Panc1 (cell line): ENCODE measurements around the gene ORC4. TPM values are rescaled to one million over a fixed set of nuclear protein-coding genes. Genes with fewer than 3 reads are reported as not detected.

ENCODE experiments used
- ATAC-seq: fragments of 200-7000 bp; cut with Tn5 transposase; 2 replicates; pipeline ENCODE4 v1.9.1; 2020; ENCODE audit warnings: mild to moderate bottlenecking, moderate library complexity
- BruUV-seq: library from RNA; stranded (reverse); fragments of 400-500 nt; replicated peaks from 2 replicates; lab custom pipeline; 2021; lab: Mats Ljungman, UMichigan
- CTCF ChIA-PET: fragments of 300-600 bp; sonication (Branson Sonifier 250); formaldehyde crosslinking; loops from one replicate; lab custom pipeline; 2022; ENCODE audit warnings: antibody characterized with exemption; lab: Charles Lee
- POLR2A ChIA-PET: fragments of 300-600 bp; sonication (Branson Sonifier 250); formaldehyde crosslinking; loops from one replicate; lab custom pipeline; 2022; ENCODE audit warnings: antibody characterized with exemption; lab: Charles Lee
- DNase-seq: peaks from one replicate; pipeline ENCODE4 v3.0.0-alpha.2; 2010; ENCODE audit warnings: low read depth, low spot score
- H3K27ac ChIP-seq: 2 replicates; pipeline ENCODE4 v1.5.1; 2011; ENCODE audit warnings: mild to moderate bottlenecking, low read length, inconsistent platforms
- H3K27me3 ChIP-seq: fragments of 200-500 bp; sonication (Bioruptor generic); 2 replicates; pipeline ENCODE4 v1.6.0; 2014; ENCODE audit warnings: low read length, inconsistent platforms; ENCODE audit not compliant: control insufficient read depth, insufficient read depth
- H3K36me3 ChIP-seq: fragments of 200-500 bp; sonication (Bioruptor generic); 2 replicates; pipeline ENCODE4 v1.5.1; 2014; ENCODE audit warnings: inconsistent platforms, mild to moderate bottlenecking, low read length, moderate library complexity; ENCODE audit not compliant: control insufficient read depth, insufficient read depth
- H3K4me1 ChIP-seq: 2 replicates; pipeline ENCODE4 v1.5.1; 2011; ENCODE audit warnings: inconsistent platforms, mild to moderate bottlenecking, low read length, moderate library complexity; ENCODE audit not compliant: control insufficient read depth, insufficient read depth
- H3K4me3 ChIP-seq, 2 experiments: 2 replicates each; pipeline ENCODE4 v1.5.1; 2011 to 2012; ENCODE audit warnings: low read depth in 2 of 2, low read length in 2 of 2, mild to moderate bottlenecking in 2 of 2, inconsistent platforms in 1 of 2, moderate library complexity in 1 of 2
- H3K9me3 ChIP-seq: fragments of 200-500 bp; sonication (Bioruptor generic); 2 replicates; pipeline ENCODE4 v1.5.1; 2014; ENCODE audit warnings: low read depth, mild to moderate bottlenecking, inconsistent platforms, low read length, moderate library complexity; ENCODE audit not compliant: control insufficient read depth, insufficient read depth
- POLR2AphosphoS5 ChIP-seq: IDR thresholded peaks from 2 replicates; pipeline ENCODE4 v1.6.1; 2012; ENCODE audit warnings: mild to moderate bottlenecking, low read depth, low read length, moderate library complexity
- SIN3A ChIP-seq: IDR thresholded peaks from 2 replicates; pipeline ENCODE4 v1.6.1; 2012; ENCODE audit warnings: low read depth, mild to moderate bottlenecking, low read length, moderate library complexity, borderline replicate concordance; ENCODE audit not compliant: insufficient read depth
- TCF7L2 ChIP-seq: IDR thresholded peaks from 2 replicates; pipeline ENCODE4 v1.6.1; 2011; ENCODE audit warnings: mild to moderate bottlenecking, low read depth, low read length, inconsistent platforms
- in situ Hi-C: cut with HindIII; loops from 2 replicates; pipeline ENCODE4 v1.10.0; 2016; ENCODE audit warnings: low sequenced_read_pairs, low pct_unique_long_range_greater_than_20kb
- intact Hi-C: fragments of 100-400 bp; cut with micrococcal nuclease; formaldehyde crosslinking; loops from one replicate; pipeline ENCODE4 v1.10.0; 2022; ENCODE audit not compliant: unreplicated experiment
- total RNA-seq: library from RNA; stranded (reverse); gene quantifications from one replicate; pipeline ENCODE4 v1.2.1, GENCODE V29; 2021; ENCODE audit not compliant: unreplicated experiment
- TF ChIP-seq, protein P1 (sequence below): fragments of 450-650 bp; IDR thresholded peaks from 2 replicates; pipeline ENCODE4 v1.5.1; 2017; ENCODE audit warnings: mild to moderate bottlenecking
- TF ChIP-seq, protein P2 (sequence below), 2 experiments: IDR thresholded peaks; 2 replicates each; pipeline ENCODE4 v1.6.1; 2011 to 2012; ENCODE audit warnings: low read depth in 2 of 2, control low read depth in 1 of 2, low read length in 1 of 2, mild to moderate bottlenecking in 1 of 2, moderate library complexity in 1 of 2; ENCODE audit not compliant: insufficient read depth in 1 of 2

Gene ORC4
- total RNA-seq, 1 experiment from 2014 or later, result 43.3 TPM

DNA sequence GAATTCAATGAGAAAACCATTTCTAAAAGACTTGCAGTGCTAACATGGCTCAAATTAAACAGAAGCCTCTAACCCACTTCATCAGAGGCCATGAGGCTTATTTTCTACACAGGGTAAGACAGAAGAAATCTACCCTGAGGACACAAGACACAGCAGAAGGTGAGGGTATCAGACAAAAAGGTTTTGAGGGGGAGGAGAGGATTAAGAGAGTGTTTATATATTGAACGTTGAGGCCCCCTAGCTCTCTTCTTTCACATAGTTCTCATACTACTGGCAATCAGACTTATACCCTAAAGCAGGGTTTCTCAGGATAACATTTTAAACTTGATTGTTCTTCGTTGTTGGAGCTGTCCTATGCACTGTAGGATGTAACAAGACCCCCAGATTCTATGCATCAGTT is 21.4 kb downstream of the ORC4 start:
- ChIA-PET POLR2A (no interaction called here), CTCF (no interaction called here)
- Histone ChIP-seq H3K9me3 (peaks cover 10% of the 10 kb centered on the region; the same call in 1 of the 2 replicates), H3K4me3 (no peak overlapping the region), H3K27ac (no peak overlapping the region), H3K27me3 (no peaks in the 10 kb centered on the region), H3K4me1 (0 out of 2 replicates have a peak, but pooled peaks cover 3% of the 10 kb centered on the region), H3K36me3 (no peaks in the 10 kb centered on the region)
- in situ Hi-C loops (no loop called here), intact Hi-C loops (loop anchor here (10.0 kb wide), 1 partner anchor 206 kb away; no protein-coding TSS in a partner anchor)
- DNase-seq, result no peak
- ATAC-seq, result no peak
- no peak for TF ChIP-seq SIN3A
- TF ChIP-seq, protein P1, sequence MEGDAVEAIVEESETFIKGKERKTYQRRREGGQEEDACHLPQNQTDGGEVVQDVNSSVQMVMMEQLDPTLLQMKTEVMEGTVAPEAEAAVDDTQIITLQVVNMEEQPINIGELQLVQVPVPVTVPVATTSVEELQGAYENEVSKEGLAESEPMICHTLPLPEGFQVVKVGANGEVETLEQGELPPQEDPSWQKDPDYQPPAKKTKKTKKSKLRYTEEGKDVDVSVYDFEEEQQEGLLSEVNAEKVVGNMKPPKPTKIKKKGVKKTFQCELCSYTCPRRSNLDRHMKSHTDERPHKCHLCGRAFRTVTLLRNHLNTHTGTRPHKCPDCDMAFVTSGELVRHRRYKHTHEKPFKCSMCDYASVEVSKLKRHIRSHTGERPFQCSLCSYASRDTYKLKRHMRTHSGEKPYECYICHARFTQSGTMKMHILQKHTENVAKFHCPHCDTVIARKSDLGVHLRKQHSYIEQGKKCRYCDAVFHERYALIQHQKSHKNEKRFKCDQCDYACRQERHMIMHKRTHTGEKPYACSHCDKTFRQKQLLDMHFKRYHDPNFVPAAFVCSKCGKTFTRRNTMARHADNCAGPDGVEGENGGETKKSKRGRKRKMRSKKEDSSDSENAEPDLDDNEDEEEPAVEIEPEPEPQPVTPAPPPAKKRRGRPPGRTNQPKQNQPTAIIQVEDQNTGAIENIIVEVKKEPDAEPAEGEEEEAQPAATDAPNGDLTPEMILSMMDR, result no peak
- TF ChIP-seq POLR2AphosphoS5, result no peak
- TF ChIP-seq, protein P2, sequence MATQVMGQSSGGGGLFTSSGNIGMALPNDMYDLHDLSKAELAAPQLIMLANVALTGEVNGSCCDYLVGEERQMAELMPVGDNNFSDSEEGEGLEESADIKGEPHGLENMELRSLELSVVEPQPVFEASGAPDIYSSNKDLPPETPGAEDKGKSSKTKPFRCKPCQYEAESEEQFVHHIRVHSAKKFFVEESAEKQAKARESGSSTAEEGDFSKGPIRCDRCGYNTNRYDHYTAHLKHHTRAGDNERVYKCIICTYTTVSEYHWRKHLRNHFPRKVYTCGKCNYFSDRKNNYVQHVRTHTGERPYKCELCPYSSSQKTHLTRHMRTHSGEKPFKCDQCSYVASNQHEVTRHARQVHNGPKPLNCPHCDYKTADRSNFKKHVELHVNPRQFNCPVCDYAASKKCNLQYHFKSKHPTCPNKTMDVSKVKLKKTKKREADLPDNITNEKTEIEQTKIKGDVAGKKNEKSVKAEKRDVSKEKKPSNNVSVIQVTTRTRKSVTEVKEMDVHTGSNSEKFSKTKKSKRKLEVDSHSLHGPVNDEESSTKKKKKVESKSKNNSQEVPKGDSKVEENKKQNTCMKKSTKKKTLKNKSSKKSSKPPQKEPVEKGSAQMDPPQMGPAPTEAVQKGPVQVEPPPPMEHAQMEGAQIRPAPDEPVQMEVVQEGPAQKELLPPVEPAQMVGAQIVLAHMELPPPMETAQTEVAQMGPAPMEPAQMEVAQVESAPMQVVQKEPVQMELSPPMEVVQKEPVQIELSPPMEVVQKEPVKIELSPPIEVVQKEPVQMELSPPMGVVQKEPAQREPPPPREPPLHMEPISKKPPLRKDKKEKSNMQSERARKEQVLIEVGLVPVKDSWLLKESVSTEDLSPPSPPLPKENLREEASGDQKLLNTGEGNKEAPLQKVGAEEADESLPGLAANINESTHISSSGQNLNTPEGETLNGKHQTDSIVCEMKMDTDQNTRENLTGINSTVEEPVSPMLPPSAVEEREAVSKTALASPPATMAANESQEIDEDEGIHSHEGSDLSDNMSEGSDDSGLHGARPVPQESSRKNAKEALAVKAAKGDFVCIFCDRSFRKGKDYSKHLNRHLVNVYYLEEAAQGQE (IDR thresholded peaks at IDR 0.05; ENCODE audit: insufficient read depth in 1 of 2, low read depth in 2 of 2, low read length in 1 of 2), result no peak
- TF ChIP-seq TCF7L2, result no peak
- no TSS peak for BruUV-seq

DNA sequence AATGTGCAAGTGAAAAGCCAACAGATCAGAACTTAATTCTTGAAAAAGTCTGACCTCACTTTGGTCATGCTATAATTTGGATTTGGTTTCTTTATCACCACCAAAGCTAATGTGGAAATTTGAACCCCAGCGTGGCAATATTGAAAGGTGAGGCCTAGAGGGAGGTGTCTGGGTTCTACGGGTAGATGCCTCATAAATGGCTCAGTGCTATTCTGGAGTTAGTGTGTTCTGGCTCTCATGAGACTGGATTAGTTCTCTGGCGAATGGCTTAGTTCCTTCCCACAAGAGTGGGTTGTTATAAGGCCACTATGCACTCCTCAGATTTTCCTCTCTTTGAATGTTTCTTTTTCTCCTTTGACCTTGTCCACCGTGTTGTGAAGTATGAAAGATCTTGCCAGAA is 22.3 kb downstream of the ORC4 start:
- intact Hi-C loops, result loop anchor here (10.0 kb wide), 1 partner anchor 207 kb away; no protein-coding TSS in a partner anchor
- no peak for DNase-seq
- Histone ChIP-seq H3K27me3 (no peaks in the 10 kb centered on the region), H3K36me3 (no peaks in the 10 kb centered on the region), H3K4me3 (no peak overlapping the region), H3K27ac (no peak overlapping the region), H3K9me3 (peaks cover 10% of the 10 kb centered on the region; the same call in 1 of the 2 replicates), H3K4me1 (0 out of 2 replicates have a peak, but pooled peaks cover 3% of the 10 kb centered on the region)
- in situ Hi-C loops, result no loop called here
- POLR2A ChIA-PET, result no interaction called here
- no peak for ATAC-seq
- BruUV-seq, result no TSS peak
- CTCF ChIA-PET, result no interaction called here
- TF ChIP-seq, protein P2 (IDR thresholded peaks at IDR 0.05; ENCODE audit: insufficient read depth in 1 of 2, low read depth in 2 of 2, low read length in 1 of 2), result no peak
- TF ChIP-seq, protein P1, result no peak
- TF ChIP-seq POLR2AphosphoS5 (no peak), SIN3A (no peak), TCF7L2 (no peak)
